HepG2 (cell line): ENCODE results near the gene CLIC6. TPM values are rescaled to one million over a fixed set of nuclear protein-coding genes. Genes with fewer than 3 reads are reported as not detected.

Experiments used
- ATAC-seq: fragments of 200-7000 bp; cut with Tn5 transposase; 3 replicates; pipeline ENCODE4 v1.9.1; 2020; ENCODE audit warnings: mild to moderate bottlenecking, moderate library complexity
- BruUV-seq: library from RNA; stranded (reverse); fragments of 400-500 nt; replicated peaks from 2 replicates; lab custom pipeline; 2021; lab: Mats Ljungman, UMichigan
- CTCF ChIA-PET: fragments of 300-600 bp; formaldehyde crosslinking; extraction: SDS; loops from one replicate; lab custom pipeline; 2021; ENCODE audit warnings: low total read pairs, inconsistent platforms, low intra/inter-chr PET ratio; lab: Yijun Ruan, JAX
- POLR2A ChIA-PET: fragments of 350-600 bp; sonication (Branson Sonifier 250); formaldehyde crosslinking; loops from one replicate; lab custom pipeline; 2020; ENCODE audit warnings: antibody characterized with exemption, inconsistent platforms; lab: Yijun Ruan, JAX
- DNase-seq: peaks from one replicate; pipeline ENCODE4 v3.0.0-alpha.2; 2015; ENCODE audit warnings: low spot score
- FAIRE-seq: peaks from 3 replicates; lab custom pipeline; 2011; peaks lifted over from hg19 to GRCh38; lab: Jason Lieb, UNC
- H2AFZ ChIP-seq: one replicate; pipeline ENCODE4 v1.6.1; 2011; ENCODE audit warnings: low read length, inconsistent platforms
- H3K27ac ChIP-seq: fragments of 300-600 bp; 3 replicates; pipeline ENCODE4 v1.8.0; 2011; ENCODE audit warnings: mixed run types, mild to moderate bottlenecking, mixed read lengths, low read length, inconsistent platforms; ENCODE audit not compliant: insufficient read depth; ENCODE audit errors: extremely low read length
- H3K27me3 ChIP-seq, 2 experiments: fragments of 200-600 bp in 1 of 2; 2 replicates in 1 of 2; 3 replicates in 1 of 2; pipeline versions ENCODE4 v1.6.0 to v1.8.0; 2011; ENCODE audit warnings: low read length in 2 of 2, mild to moderate bottlenecking in 2 of 2, moderate library complexity in 2 of 2, inconsistent platforms in 1 of 2; ENCODE audit not compliant: insufficient read depth in 2 of 2, control insufficient read depth in 1 of 2
- H3K36me3 ChIP-seq, 2 experiments: fragments of 200-600 bp in 1 of 2; replicated peaks in 1 of 2; 2 replicates in 1 of 2; 3 replicates in 1 of 2; pipeline versions ENCODE4 v1.5.1 to v1.8.0; 2011; ENCODE audit warnings: low read length in 2 of 2, inconsistent platforms in 1 of 2; ENCODE audit not compliant: insufficient read depth in 2 of 2, control insufficient read depth in 1 of 2
- H3K4me1 ChIP-seq: 2 replicates; pipeline ENCODE4 v1.5.1; 2012; ENCODE audit warnings: low read length, inconsistent platforms; ENCODE audit not compliant: insufficient read depth
- H3K4me2 ChIP-seq: 2 replicates; pipeline ENCODE4 v1.6.0; 2011; ENCODE audit warnings: low read depth, low read length, inconsistent platforms
- H3K4me3 ChIP-seq, 3 experiments: fragments of 200-600 bp in 1 of 3; sonication (generic), shearing (Covaris generic) in 1 of 3; replicated peaks in 1 of 3; 2 replicates each; pipeline ENCODE4 v1.5.1; 2011 to 2016; ENCODE audit warnings: low read length in 3 of 3, inconsistent platforms in 2 of 3, low read depth in 2 of 3, mild to moderate bottlenecking in 2 of 3, control low read depth in 1 of 3, mixed read lengths in 1 of 3; ENCODE audit not compliant: insufficient read depth in 1 of 3
- H3K79me2 ChIP-seq: one replicate; pipeline ENCODE4 v1.6.1; 2011; ENCODE audit warnings: low read length, inconsistent platforms; ENCODE audit not compliant: insufficient read depth
- H3K9ac ChIP-seq: 2 replicates; pipeline ENCODE4 v1.6.0; 2011; ENCODE audit warnings: mild to moderate bottlenecking, low read depth, low read length, inconsistent platforms; ENCODE audit not compliant: insufficient read depth
- H3K9me3 ChIP-seq: 2 replicates; pipeline ENCODE4 v1.5.1; 2012; ENCODE audit warnings: mild to moderate bottlenecking, low read length
- H4K20me1 ChIP-seq: 2 replicates; pipeline ENCODE4 v1.6.0; 2011; ENCODE audit warnings: inconsistent platforms, mild to moderate bottlenecking, low read length, moderate library complexity; ENCODE audit not compliant: insufficient read depth
- ZNF235 ChIP-seq: sonication (generic); formaldehyde crosslinking; IDR thresholded peaks from 2 replicates; pipeline ENCODE4 v1.8.1; 2023; ENCODE audit warnings: mild to moderate bottlenecking, missing genetic modification reagents, borderline replicate concordance
- ZNF709 ChIP-seq: sonication (generic); formaldehyde crosslinking; IDR thresholded peaks from 2 replicates; pipeline ENCODE4 v1.5.0; 2020; ENCODE audit warnings: mild to moderate bottlenecking, missing genetic modification reagents
- ZUFSP ChIP-seq: sonication (generic); formaldehyde crosslinking; IDR thresholded peaks from 2 replicates; pipeline ENCODE4 v1.9.0; 2021; ENCODE audit warnings: missing genetic modification reagents, mild to moderate bottlenecking, borderline replicate concordance
- WGBS: methylation state at CpG from one replicate; pipeline ENCODE4 v1.1.6; 2017; ENCODE audit warnings: low lambda C conversion rate; 5-methylcytosine and 5-hydroxymethylcytosine counted together
- in situ Hi-C: cut with HindIII; loops from 2 replicates; pipeline ENCODE4 v1.10.0; 2017; ENCODE audit warnings: low pct_unique_long_range_greater_than_20kb; ENCODE audit not compliant: extremely low pct_ligation_motif_present
- intact Hi-C: fragments of 100-400 bp; cut with micrococcal nuclease; formaldehyde crosslinking; loops from one replicate; pipeline ENCODE4 v1.10.0; 2022; ENCODE audit not compliant: unreplicated experiment
- polyA plus RNA-seq, 8 experiments: library from polyadenylated mRNA; depleted of rRNA in 3 of 8; stranded (reverse) in 7 of 8; unstranded in 1 of 8; fragments of >200 nt; fragmentation: Illumina TruSeq in 4 of 8; extraction: Trizol in 4 of 8; gene quantifications; 2 replicates each; pipeline versions ENCODE4 v1.2.1 to v1.2.3, GENCODE V29; 2011 to 2016; ENCODE audit warnings: low read depth in 4 of 8, missing spikeins in 1 of 8, mixed read lengths in 1 of 8; ENCODE audit not compliant: insufficient read depth in 1 of 8
- total RNA-seq, 5 experiments: library from RNA; depleted of rRNA; stranded (reverse); fragments of >200 nt; fragmentation: Illumina TruSeq; extraction: Trizol; gene quantifications; 2 replicates each; pipeline ENCODE4 v1.2.3, GENCODE V29; 2016; ENCODE audit warnings: low read depth in 1 of 5
- TF ChIP-seq, protein P1 (sequence below): sonication (generic); formaldehyde crosslinking; IDR thresholded peaks from 2 replicates; pipeline ENCODE4 v1.8.0; 2022; ENCODE audit warnings: missing genetic modification reagents, mild to moderate bottlenecking, moderate library complexity, borderline replicate concordance

The CLIC6 gene
- total and polyA plus RNA-seq, 2 of the 13 experiments (the other 11 are each of a cell fraction or from before 2014, with no cell fraction given) = not detected

DNA sequence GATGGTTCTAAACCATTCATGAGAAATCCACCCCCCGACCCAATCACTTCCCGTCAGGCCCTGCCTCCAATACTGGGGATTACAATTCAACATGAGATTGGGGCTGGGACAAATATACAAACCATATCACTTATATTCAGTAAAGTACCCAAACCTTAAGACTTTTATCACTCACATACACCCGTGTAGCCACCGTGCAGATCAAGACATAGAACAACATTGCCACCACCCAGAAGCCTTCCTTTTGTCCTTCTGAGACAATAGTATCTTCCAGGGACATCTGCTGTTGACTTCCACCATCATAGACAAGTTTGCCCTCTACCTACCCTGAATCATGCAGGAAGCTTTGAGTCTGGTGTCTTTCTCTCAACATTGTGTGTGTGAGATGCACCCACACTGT, 37.5 kb downstream of the CLIC6 start:
- no peak for FAIRE-seq
- in situ Hi-C loops = no loop called here
- Histone ChIP-seq H3K36me3 (no peaks in the 10 kb centered on the region), H3K4me2 (no peak overlapping the region), H2AFZ (no peak overlapping the region), H3K9ac (no peak overlapping the region), H4K20me1 (no peaks in the 10 kb centered on the region), H3K27ac (no peak overlapping the region), H3K4me1 (peaks cover 8% of the 10 kb centered on the region), H3K27me3 (peaks cover 9 to 61% of the 10 kb centered on the region in 2 experiments; a peak in 3 of 5 replicates), H3K79me2 (no peaks in the 10 kb centered on the region), H3K4me3 (no peak overlapping the region), H3K9me3 (no peaks in the 10 kb centered on the region)
- 25% methylated on average over 4 of the region's 4 CpGs for WGBS
- ChIA-PET CTCF (no interaction called here), POLR2A (no interaction called here)
- TF ChIP-seq ZNF709 (CRISPR knock-in tag) (no peak), ZNF235 (no peak), ZUFSP (CRISPR knock-in tag) (no peak)
- TF ChIP-seq, protein P1, sequence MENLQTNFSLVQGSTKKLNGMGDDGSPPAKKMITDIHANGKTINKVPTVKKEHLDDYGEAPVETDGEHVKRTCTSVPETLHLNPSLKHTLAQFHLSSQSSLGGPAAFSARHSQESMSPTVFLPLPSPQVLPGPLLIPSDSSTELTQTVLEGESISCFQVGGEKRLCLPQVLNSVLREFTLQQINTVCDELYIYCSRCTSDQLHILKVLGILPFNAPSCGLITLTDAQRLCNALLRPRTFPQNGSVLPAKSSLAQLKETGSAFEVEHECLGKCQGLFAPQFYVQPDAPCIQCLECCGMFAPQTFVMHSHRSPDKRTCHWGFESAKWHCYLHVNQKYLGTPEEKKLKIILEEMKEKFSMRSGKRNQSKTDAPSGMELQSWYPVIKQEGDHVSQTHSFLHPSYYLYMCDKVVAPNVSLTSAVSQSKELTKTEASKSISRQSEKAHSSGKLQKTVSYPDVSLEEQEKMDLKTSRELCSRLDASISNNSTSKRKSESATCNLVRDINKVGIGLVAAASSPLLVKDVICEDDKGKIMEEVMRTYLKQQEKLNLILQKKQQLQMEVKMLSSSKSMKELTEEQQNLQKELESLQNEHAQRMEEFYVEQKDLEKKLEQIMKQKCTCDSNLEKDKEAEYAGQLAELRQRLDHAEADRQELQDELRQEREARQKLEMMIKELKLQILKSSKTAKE (CRISPR knock-in tag) = no peak
- no peak for DNase-seq
- BruUV-seq = no TSS peak
- intact Hi-C loops = no loop called here
- no peak for ATAC-seq
